ENCODE results near the gene KIAA1328.

GRCh38 chr18:36942264-36942663 is 113.3 kb downstream of the KIAA1328 start:
- TF ChIP-seq CTCF (IDR thresholded peaks at IDR 0.05 in 4 of 5, conservative IDR thresholded peaks at IDR 0.05 in 1 of 5) (no peak), POLR2A (IDR thresholded peaks at IDR 0.05) (no peak)
